Neural progenitor cell (in vitro differentiated cells): ENCODE results near the gene LRRTM4. TPM values are rescaled to one million over a fixed set of nuclear protein-coding genes. Genes with fewer than 3 reads are reported as not detected.
"Not testable (repeated sequence)": the region's sequence is repeated elsewhere in the genome, so short reads cannot be mapped to it uniquely, and the experiment has no call there.

Experiments
- DNase-seq: peaks from one replicate; pipeline ENCODE4 v3.0.0-alpha.2; 2016; ENCODE audit warnings: low spot score
- H2AFZ ChIP-seq: fragments of 200-600 bp; sonication (generic); replicated peaks from 2 replicates; pipeline ENCODE4 v1.6.1; 2016; ENCODE audit warnings: antibody characterized with exemption
- H3F3A ChIP-seq: fragments of 200-600 bp; sonication (generic); 2 replicates; pipeline ENCODE4 v1.6.1; 2016; ENCODE audit warnings: antibody characterized with exemption, low read depth
- H3K27ac ChIP-seq: fragments of 200-600 bp; sonication (generic); 2 replicates; pipeline ENCODE4 v1.5.1; 2016; ENCODE audit warnings: mild to moderate bottlenecking
- H3K27me3 ChIP-seq: fragments of 200-600 bp; sonication (generic); 2 replicates; pipeline ENCODE4 v1.6.1; 2016; ENCODE audit warnings: mild to moderate bottlenecking, moderate library complexity
- H3K36me3 ChIP-seq: fragments of 200-600 bp; sonication (generic); 2 replicates; pipeline ENCODE4 v1.5.1; 2016
- H3K4me1 ChIP-seq: fragments of 200-600 bp; sonication (generic); 2 replicates; pipeline ENCODE4 v1.6.1; 2016; ENCODE audit warnings: mixed run types
- H3K4me2 ChIP-seq: fragments of 200-600 bp; sonication (generic); 2 replicates; pipeline ENCODE4 v1.6.1; 2016
- H3K4me3 ChIP-seq: fragments of 200-600 bp; sonication (generic); 2 replicates; pipeline ENCODE4 v1.5.1; 2016
- H3K79me2 ChIP-seq: fragments of 200-600 bp; sonication (generic); 2 replicates; pipeline ENCODE4 v1.6.1; 2016; ENCODE audit warnings: low read depth
- H3K9ac ChIP-seq: fragments of 200-600 bp; sonication (generic); 2 replicates; pipeline ENCODE4 v1.6.1; 2016
- H3K9me3 ChIP-seq: fragments of 200-600 bp; sonication (generic); 2 replicates; pipeline ENCODE4 v1.5.1; 2016; ENCODE audit warnings: low read depth
- H4K20me1 ChIP-seq: fragments of 200-600 bp; sonication (generic); 2 replicates; pipeline ENCODE4 v1.6.1; 2016; ENCODE audit warnings: low read depth
- H3K27ac Mint-ChIP-seq: 3 replicates; pipeline ENCODE4 v1.8.0; 2021; ENCODE audit warnings: mixed read lengths
- H3K27me3 Mint-ChIP-seq: 2 replicates; pipeline ENCODE4 v1.8.0; 2022; ENCODE audit warnings: low read depth, mild to moderate bottlenecking, inconsistent platforms, moderate library complexity, mixed read lengths; ENCODE audit not compliant: insufficient read depth
- H3K36me3 Mint-ChIP-seq: 3 replicates; pipeline ENCODE4 v1.8.0; 2021; ENCODE audit warnings: mixed read lengths
- H3K4me1 Mint-ChIP-seq: 3 replicates; pipeline ENCODE4 v1.8.0; 2021; ENCODE audit warnings: mixed read lengths
- H3K4me3 Mint-ChIP-seq: 3 replicates; pipeline ENCODE4 v1.8.0; 2021; ENCODE audit warnings: mild to moderate bottlenecking, moderate library complexity, mixed read lengths
- H3K9me3 Mint-ChIP-seq: 3 replicates; pipeline ENCODE4 v1.8.0; 2020; ENCODE audit warnings: mixed read lengths
- EZH2 ChIP-seq: fragments of 200-600 bp; sonication (generic); IDR thresholded peaks from 2 replicates; pipeline ENCODE4 v1.6.1; 2017; ENCODE audit warnings: antibody characterized with exemption, mild to moderate bottlenecking, moderate library complexity
- EZH2phosphoT487 ChIP-seq: fragments of 200-600 bp; sonication (generic); IDR thresholded peaks from 2 replicates; pipeline ENCODE4 v1.6.1; 2017; ENCODE audit warnings: antibody characterized with exemption
- total RNA-seq: library from RNA; depleted of rRNA; stranded (reverse); fragments of >200 nt; gene quantifications from 2 replicates; pipeline ENCODE4 v1.2.3, GENCODE V29; 2015; ENCODE audit warnings: low replicate concordance
- TF ChIP-seq, protein P1 (sequence below): fragments of 200-600 bp; sonication (generic); IDR thresholded peaks from 2 replicates; pipeline ENCODE4 v1.5.1; 2017; ENCODE audit warnings: antibody characterized with exemption, mild to moderate bottlenecking

The LRRTM4 gene
- total RNA-seq, 1 donor from 2014 or later, result 20.4 TPM

DNA sequence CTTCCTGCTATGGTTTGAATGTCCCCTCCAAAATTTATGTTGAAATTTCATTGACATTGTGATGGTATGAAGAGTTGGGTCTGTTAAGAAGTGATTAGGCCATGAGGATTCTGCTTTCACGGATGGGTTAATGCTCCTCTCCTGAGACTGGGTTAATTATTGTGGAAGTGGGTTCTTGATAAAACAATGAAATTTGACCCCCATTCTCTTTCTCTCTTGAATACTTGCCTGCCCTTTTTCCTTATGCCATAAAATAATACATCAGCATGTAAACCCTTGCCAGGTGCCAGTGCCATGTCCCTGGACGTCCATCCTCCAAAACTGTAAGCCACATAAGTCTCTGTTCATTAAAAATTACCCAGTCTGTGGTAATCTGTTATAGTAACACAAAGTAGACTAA, 352.8 kb downstream of the LRRTM4 start:
- DNase-seq, result no peak
- no peak overlapping the region for H3K4me2 ChIP-seq
- no peak overlapping the region for H2AFZ ChIP-seq
- no peaks in the 10 kb centered on the region for H3K79me2 ChIP-seq
- H4K20me1 ChIP-seq, result no peaks in the 10 kb centered on the region
- H3K9me3 ChIP-seq, result no peaks in the 10 kb centered on the region
- Mint-ChIP-seq H3K4me1 (no peaks in the 10 kb centered on the region), H3K36me3 (peaks cover 3% of the 10 kb centered on the region), H3K27me3 (peaks cover 2% of the 10 kb centered on the region), H3K9me3 (peaks cover 20% of the 10 kb centered on the region), H3K4me3 (no peak overlapping the region), H3K27ac (no peak overlapping the region)
- H3K27ac ChIP-seq, result no peak overlapping the region
- H3K36me3 ChIP-seq, result no peaks in the 10 kb centered on the region
- no peaks in the 10 kb centered on the region for H3K27me3 ChIP-seq
- no peaks in the 10 kb centered on the region for H3K4me1 ChIP-seq
- TF ChIP-seq EZH2phosphoT487 (no peak), EZH2 (no peak)
- TF ChIP-seq, protein P1, sequence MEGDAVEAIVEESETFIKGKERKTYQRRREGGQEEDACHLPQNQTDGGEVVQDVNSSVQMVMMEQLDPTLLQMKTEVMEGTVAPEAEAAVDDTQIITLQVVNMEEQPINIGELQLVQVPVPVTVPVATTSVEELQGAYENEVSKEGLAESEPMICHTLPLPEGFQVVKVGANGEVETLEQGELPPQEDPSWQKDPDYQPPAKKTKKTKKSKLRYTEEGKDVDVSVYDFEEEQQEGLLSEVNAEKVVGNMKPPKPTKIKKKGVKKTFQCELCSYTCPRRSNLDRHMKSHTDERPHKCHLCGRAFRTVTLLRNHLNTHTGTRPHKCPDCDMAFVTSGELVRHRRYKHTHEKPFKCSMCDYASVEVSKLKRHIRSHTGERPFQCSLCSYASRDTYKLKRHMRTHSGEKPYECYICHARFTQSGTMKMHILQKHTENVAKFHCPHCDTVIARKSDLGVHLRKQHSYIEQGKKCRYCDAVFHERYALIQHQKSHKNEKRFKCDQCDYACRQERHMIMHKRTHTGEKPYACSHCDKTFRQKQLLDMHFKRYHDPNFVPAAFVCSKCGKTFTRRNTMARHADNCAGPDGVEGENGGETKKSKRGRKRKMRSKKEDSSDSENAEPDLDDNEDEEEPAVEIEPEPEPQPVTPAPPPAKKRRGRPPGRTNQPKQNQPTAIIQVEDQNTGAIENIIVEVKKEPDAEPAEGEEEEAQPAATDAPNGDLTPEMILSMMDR, result no peak
- no peak overlapping the region for H3K9ac ChIP-seq
- H3F3A ChIP-seq, result no peaks in the 10 kb centered on the region
- H3K4me3 ChIP-seq, result no peak overlapping the region

DNA sequence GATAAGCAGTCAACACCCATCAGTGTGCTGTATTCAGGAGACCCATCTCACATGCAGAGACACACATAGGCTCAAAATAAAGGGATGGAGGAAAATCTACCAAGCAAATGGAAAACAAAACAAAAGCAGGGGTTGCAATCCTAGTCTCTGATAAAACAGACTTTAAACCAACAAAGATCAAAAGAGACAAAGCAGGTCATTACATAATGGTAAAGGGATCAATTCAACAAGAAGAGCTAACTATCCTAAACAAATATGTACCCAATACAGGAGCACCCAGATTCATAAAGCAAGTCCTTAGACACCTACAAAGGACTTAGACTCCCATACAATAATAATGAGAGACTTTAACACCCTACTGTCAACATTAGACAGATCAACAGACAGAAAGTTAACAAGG, 358.2 kb downstream of the LRRTM4 start:
- H3K9me3 Mint-ChIP-seq, result peaks cover 29% of the 10 kb centered on the region
- H3K9me3 ChIP-seq, H3K27ac ChIP-seq, H3K79me2 ChIP-seq, H3K4me1 ChIP-seq, H3K4me1 Mint-ChIP-seq, H3K27ac Mint-ChIP-seq, DNase-seq, H3K4me3 Mint-ChIP-seq, H3K36me3 ChIP-seq, H3K36me3 Mint-ChIP-seq, H3K27me3 Mint-ChIP-seq, H3K27me3 ChIP-seq, H4K20me1 ChIP-seq, H2AFZ ChIP-seq, H3F3A ChIP-seq, H3K9ac ChIP-seq, H3K4me3 ChIP-seq, H3K4me2 ChIP-seq: not testable (repeated sequence)

DNA sequence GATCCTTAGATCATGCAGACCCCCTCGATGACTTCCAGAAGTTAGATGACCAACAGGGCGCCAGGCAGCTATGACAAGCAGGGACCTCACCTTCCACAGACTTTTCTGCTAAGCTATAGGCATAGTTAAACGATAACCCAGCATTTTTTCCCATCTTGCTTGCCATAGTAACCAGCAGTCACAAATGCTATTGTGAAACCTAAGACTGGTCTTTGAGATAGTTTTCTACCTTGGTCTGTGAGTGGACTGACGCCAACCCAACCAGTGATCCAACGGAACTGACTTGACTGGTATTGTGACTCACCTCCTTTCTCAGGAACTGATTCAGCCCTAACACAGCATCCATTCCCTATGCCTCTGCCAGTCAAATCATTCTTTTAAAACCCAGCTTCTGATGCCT, 361.2 kb downstream of the LRRTM4 start:
- Histone ChIP-seq H3K27me3 (no peaks in the 10 kb centered on the region), H3K9me3 (no peaks in the 10 kb centered on the region), H3K9ac (no peak overlapping the region), H2AFZ (no peak overlapping the region), H3K79me2 (no peaks in the 10 kb centered on the region), H3K4me2 (no peak overlapping the region), H3F3A (no peaks in the 10 kb centered on the region), H4K20me1 (no peaks in the 10 kb centered on the region), H3K4me1 (no peaks in the 10 kb centered on the region), H3K4me3 (no peak overlapping the region), H3K36me3 (no peaks in the 10 kb centered on the region), H3K27ac (no peak overlapping the region)
- Mint-ChIP-seq H3K36me3 (no peaks in the 10 kb centered on the region), H3K27me3 (peaks cover 2% of the 10 kb centered on the region), H3K4me3 (no peak overlapping the region), H3K27ac (no peak overlapping the region), H3K4me1 (peaks cover 4% of the 10 kb centered on the region), H3K9me3 (peaks cover 13% of the 10 kb centered on the region)
- no peak for DNase-seq
- TF ChIP-seq EZH2 (no peak), EZH2phosphoT487 (no peak)
- TF ChIP-seq, protein P1, result no peak

DNA sequence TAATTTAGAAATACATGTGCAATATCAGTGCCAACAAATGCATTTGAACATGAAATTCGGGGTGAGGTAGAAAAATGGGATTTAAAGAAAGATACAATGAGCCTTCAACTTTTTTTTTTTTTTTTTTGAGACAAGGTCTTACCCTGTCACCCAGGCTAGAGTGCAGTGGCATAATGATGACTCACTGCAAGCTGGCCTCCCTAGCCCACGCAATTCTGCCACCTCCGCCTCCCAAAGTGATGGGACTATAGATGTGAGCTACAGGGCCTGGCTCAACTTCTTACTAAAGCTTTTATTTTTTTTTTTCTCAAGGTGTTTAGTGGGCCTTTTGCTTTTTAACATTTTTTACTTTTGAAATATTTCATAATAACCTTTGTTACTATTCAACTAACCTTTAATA, 365.6 kb downstream of the LRRTM4 start:
- no peaks in the 10 kb centered on the region for H3K36me3 ChIP-seq
- H4K20me1 ChIP-seq, result no peaks in the 10 kb centered on the region
- H3K4me3 ChIP-seq, result no peak overlapping the region
- DNase-seq, result no peak
- H3K9me3 ChIP-seq, result no peaks in the 10 kb centered on the region
- peaks cover 2% of the 10 kb centered on the region for H3K27me3 Mint-ChIP-seq
- no peak overlapping the region for H3K4me2 ChIP-seq
- no peaks in the 10 kb centered on the region for H3K36me3 Mint-ChIP-seq
- H3F3A ChIP-seq, result no peaks in the 10 kb centered on the region
- peaks cover 5% of the 10 kb centered on the region for H3K9me3 Mint-ChIP-seq
- no peak overlapping the region for H3K27ac Mint-ChIP-seq
- H3K4me1 Mint-ChIP-seq, result peaks cover 7% of the 10 kb centered on the region
- no peaks in the 10 kb centered on the region for H3K79me2 ChIP-seq
- no peaks in the 10 kb centered on the region for H3K4me1 ChIP-seq
- TF ChIP-seq, protein P1, result no peak
- TF ChIP-seq EZH2, result no peak
- no peak for TF ChIP-seq EZH2phosphoT487
- H3K27ac ChIP-seq, result no peak overlapping the region
- H3K4me3 Mint-ChIP-seq, result no peak overlapping the region
- no peak overlapping the region for H2AFZ ChIP-seq
- H3K9ac ChIP-seq, result no peak overlapping the region
- H3K27me3 ChIP-seq, result no peaks in the 10 kb centered on the region
